SU-DHL-6 (cell line): Measurements from ENCODE around the gene TAGLN.

Experiments
- H2AFZ ChIP-seq: fragments of 200-600 bp; sonication (generic); 2 replicates; pipeline ENCODE4 v1.6.1; 2014; ENCODE audit warnings: low read depth, mild to moderate bottlenecking, moderate library complexity, mixed read lengths, antibody characterized with exemption, low read length; ENCODE audit not compliant: severe bottlenecking
- H3F3A ChIP-seq: fragments of 200-600 bp; shearing (Covaris generic); 2 replicates; pipeline ENCODE4 v1.6.0; 2016; ENCODE audit warnings: antibody characterized with exemption, mild to moderate bottlenecking; ENCODE audit not compliant: insufficient read depth
- H3K27ac ChIP-seq: fragments of 200-600 bp; sonication (generic); 2 replicates; pipeline ENCODE4 v1.5.1; 2016; ENCODE audit warnings: low read depth, mild to moderate bottlenecking, low read length, moderate library complexity, mixed read lengths
- H3K27me3 ChIP-seq: fragments of 200-600 bp; sonication (generic), shearing (Covaris generic); 2 replicates; pipeline ENCODE4 v1.6.0; 2014; ENCODE audit warnings: mild to moderate bottlenecking, low read length
- H3K36me3 ChIP-seq: fragments of 200-600 bp; sonication (generic); 2 replicates; pipeline ENCODE4 v1.6.1; 2014; ENCODE audit warnings: mild to moderate bottlenecking, low read length, mixed read lengths
- H3K4me2 ChIP-seq: fragments of 300-600, 200-600 bp; shearing (Covaris generic), sonication (generic); 2 replicates; pipeline ENCODE4 v1.6.0; 2014; ENCODE audit warnings: low read length, low read depth, mild to moderate bottlenecking; ENCODE audit not compliant: poor library complexity, severe bottlenecking
- H3K4me3 ChIP-seq: fragments of 200-600 bp; sonication (generic); 2 replicates; pipeline ENCODE4 v1.5.1; 2014; ENCODE audit warnings: antibody characterized with exemption, low read length, mild to moderate bottlenecking, mixed read lengths; ENCODE audit not compliant: insufficient read depth, poor library complexity, severe bottlenecking
- H3K79me2 ChIP-seq: fragments of 200-600 bp; sonication (generic); 2 replicates; pipeline ENCODE4 v1.6.1; 2014; ENCODE audit warnings: mild to moderate bottlenecking, low read length, moderate library complexity; ENCODE audit not compliant: insufficient read depth
- H3K9ac ChIP-seq: fragments of 200-600 bp; sonication (generic); 2 replicates; pipeline ENCODE4 v1.7.0; 2014; ENCODE audit warnings: mild to moderate bottlenecking, low read length
- H3K9me2 ChIP-seq: fragments of 200-600 bp; sonication (generic); replicated peaks from 2 replicates; pipeline ENCODE4 v1.6.1; 2014; ENCODE audit warnings: low read length; ENCODE audit not compliant: insufficient read depth
- H3K9me3 ChIP-seq: fragments of 200-600 bp; sonication (generic); 2 replicates; pipeline ENCODE4 v1.6.1; 2014; ENCODE audit warnings: low read length, mixed read lengths; ENCODE audit not compliant: insufficient read depth
- H4K20me1 ChIP-seq: fragments of 200-600 bp; sonication (generic); 2 replicates; pipeline ENCODE4 v1.6.1; 2014; ENCODE audit warnings: low read depth, mild to moderate bottlenecking, antibody characterized with exemption, low read length, moderate library complexity, mixed read lengths
- EZH2phosphoT487 ChIP-seq: fragments of 200-600 bp; sonication (generic), shearing (Covaris generic); conservative IDR thresholded peaks from 2 replicates; pipeline ENCODE4 v1.6.1; 2018; ENCODE audit warnings: mild to moderate bottlenecking, antibody characterized with exemption, low read length, moderate library complexity, mixed read lengths
- TF ChIP-seq, protein P1 (sequence below): fragments of 200-600 bp; sonication (generic); IDR thresholded peaks from one replicate; pipeline ENCODE4 v1.5.1; 2017; ENCODE audit warnings: antibody characterized with exemption, mild to moderate bottlenecking, low read length, moderate library complexity; ENCODE audit not compliant: insufficient read depth, poor library complexity, severe bottlenecking

TAGLN gene

DNA sequence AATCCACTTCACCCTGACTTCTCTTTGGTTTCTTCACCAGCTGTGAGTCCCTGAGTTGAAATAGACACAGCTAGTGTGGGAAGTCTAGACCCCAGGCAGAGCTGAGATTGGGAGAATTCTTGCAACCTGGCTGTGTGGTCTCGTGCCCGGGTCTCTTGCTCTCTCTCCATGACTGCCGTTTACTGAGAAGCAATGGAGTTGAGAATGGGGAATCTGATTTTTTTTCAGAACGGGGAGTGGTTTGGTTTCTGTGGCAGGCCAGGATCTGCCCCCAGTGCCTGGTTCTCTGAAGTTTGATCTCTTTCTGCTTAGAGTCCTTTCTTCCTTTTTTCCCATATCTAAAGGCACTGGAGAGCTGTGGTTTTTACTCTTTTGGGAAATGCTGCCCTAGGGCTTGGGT lies 19.1 kb upstream of the TAGLN start:
- peak overlapping the region; percentile 71 for H3K4me3 ChIP-seq

DNA sequence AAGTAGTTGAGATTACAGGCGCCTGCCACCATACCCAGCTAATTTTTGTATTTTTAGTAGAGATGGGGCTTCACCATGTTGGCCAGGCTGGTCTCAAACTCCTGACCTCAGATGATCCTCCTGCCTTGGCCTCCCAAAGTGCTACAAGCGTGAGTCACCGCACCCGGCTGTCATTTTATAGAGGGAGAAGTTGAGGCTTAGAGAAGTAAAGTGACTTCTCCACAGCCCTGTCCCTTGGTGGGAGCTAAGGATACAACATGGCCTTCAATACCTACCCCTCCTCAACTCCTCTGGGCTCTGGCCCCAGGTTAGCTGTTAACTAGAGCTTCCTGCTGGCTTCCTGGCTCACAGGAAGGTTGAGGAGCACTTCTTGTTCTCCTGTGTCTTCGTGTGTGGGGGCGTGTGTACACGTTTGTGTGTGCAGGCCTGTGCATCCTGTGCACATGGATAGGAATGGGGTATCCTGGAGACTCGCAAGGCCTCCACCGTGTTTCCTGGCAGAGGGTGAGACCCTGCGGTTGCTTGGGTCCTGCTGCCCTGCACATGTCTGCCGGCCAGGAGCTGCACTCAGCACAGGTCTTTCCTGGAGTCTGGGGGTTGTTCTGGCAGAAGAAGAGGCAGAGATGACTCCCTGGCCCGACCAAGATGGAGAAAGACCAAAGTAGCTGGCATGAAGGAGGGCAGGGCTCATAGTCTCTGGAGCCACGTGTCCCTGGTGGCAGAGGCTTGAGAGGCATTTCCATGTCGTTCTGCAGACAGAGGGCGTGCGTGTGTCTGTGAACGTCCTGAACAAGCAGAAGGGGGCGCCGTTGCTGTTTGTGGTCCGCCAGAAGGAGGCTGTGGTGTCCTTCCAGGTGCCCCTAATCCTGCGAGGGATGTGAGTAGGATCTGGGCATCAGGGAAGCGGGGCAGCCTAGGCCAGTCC lies 18.2 kb upstream of the TAGLN start:
- peak overlapping the region; percentile 77 for H3K4me2 ChIP-seq
- TF ChIP-seq, protein P1, sequence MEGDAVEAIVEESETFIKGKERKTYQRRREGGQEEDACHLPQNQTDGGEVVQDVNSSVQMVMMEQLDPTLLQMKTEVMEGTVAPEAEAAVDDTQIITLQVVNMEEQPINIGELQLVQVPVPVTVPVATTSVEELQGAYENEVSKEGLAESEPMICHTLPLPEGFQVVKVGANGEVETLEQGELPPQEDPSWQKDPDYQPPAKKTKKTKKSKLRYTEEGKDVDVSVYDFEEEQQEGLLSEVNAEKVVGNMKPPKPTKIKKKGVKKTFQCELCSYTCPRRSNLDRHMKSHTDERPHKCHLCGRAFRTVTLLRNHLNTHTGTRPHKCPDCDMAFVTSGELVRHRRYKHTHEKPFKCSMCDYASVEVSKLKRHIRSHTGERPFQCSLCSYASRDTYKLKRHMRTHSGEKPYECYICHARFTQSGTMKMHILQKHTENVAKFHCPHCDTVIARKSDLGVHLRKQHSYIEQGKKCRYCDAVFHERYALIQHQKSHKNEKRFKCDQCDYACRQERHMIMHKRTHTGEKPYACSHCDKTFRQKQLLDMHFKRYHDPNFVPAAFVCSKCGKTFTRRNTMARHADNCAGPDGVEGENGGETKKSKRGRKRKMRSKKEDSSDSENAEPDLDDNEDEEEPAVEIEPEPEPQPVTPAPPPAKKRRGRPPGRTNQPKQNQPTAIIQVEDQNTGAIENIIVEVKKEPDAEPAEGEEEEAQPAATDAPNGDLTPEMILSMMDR: peak; percentile 67
- no peak for TF ChIP-seq EZH2phosphoT487
- H3K9ac ChIP-seq: peak overlapping the region; percentile 23; the same call in 1 of the 2 replicates
- no peak overlapping the region for H3K4me3 ChIP-seq
- no peaks in the 10 kb centered on the region for H4K20me1 ChIP-seq
- no peaks in the 10 kb centered on the region for H3K9me2 ChIP-seq
- no peaks in the 10 kb centered on the region for H3K9me3 ChIP-seq
- H3K36me3 ChIP-seq: no peaks in the 10 kb centered on the region
- no peaks in the 10 kb centered on the region for H3K27me3 ChIP-seq
- no peaks in the 10 kb centered on the region for H3K79me2 ChIP-seq
- peak overlapping the region; percentile 95 for H2AFZ ChIP-seq
- H3K27ac ChIP-seq: no peak overlapping the region
- H3F3A ChIP-seq: peaks cover 3% of the 10 kb centered on the region

More for the DNA sequence above, 19.1 kb upstream of the TAGLN start:
- no peaks in the 10 kb centered on the region for H3K79me2 ChIP-seq
- H3K27me3 ChIP-seq: no peaks in the 10 kb centered on the region
- no peaks in the 10 kb centered on the region for H3K36me3 ChIP-seq
- TF ChIP-seq EZH2phosphoT487: no peak
- TF ChIP-seq, protein P1: no peak
- H3F3A ChIP-seq: peaks cover 3% of the 10 kb centered on the region
- no peaks in the 10 kb centered on the region for H3K9me3 ChIP-seq
- H4K20me1 ChIP-seq: no peaks in the 10 kb centered on the region
- H3K27ac ChIP-seq: peak overlapping the region; percentile 36
- H2AFZ ChIP-seq: no peak overlapping the region
- H3K9ac ChIP-seq: peak overlapping the region; percentile 70
- H3K4me2 ChIP-seq: peak overlapping the region; percentile 77
- no peaks in the 10 kb centered on the region for H3K9me2 ChIP-seq

DNA sequence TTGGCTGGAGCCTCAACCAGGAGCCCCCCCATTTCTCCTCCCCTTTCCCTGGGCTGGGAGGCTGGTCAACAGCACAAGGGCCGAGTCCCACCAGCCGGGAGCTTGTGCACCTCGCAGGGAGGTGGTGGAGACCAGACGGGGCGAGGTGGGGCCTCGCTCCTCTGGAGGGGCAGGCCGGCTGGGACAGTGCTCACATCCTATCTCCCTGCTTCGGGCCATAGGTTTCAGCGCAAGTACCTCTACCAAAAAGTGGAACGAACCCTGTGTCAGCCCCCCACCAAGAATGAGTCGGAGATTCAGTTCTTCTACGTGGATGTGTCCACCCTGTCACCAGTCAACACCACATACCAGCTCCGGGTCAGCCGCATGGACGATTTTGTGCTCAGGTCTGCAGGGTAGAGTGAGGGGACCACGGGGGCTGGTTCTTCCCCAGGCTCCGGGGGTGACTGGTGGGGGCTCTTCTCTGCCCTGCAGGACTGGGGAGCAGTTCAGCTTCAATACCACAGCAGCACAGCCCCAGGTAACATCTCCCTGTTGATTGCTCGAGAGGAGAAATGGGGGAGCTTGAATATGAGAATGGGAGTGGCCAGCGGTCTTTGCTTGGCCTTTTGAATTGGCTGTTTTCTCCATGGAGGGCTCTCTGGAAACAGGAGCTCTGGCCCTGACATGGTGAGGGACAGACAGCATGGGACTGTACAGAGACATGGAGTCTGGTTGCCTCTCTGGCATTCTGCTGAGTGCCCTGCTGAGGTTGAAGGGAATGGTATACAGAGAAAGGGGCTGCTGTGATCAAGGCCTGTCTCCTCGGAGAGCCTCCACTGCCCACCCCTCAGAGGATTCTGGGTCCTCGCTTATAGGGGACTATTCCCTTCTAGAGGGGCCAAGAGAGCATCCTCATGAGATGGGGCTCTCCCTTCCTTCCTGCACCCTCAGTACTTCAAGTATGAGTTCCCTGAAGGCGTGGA lies 17.3 kb upstream of the TAGLN start:
- TF ChIP-seq, protein P1: no peak
- TF ChIP-seq EZH2phosphoT487: no peak
- Histone ChIP-seq H3F3A (peaks cover 3% of the 10 kb centered on the region), H3K27me3 (no peaks in the 10 kb centered on the region), H3K9me2 (no peaks in the 10 kb centered on the region), H2AFZ (peak overlapping the region; percentile 95), H3K9me3 (no peaks in the 10 kb centered on the region), H3K9ac (no peak overlapping the region), H3K4me3 (no peak overlapping the region), H3K27ac (no peak overlapping the region), H3K36me3 (no peaks in the 10 kb centered on the region), H4K20me1 (no peaks in the 10 kb centered on the region), H3K79me2 (no peaks in the 10 kb centered on the region), H3K4me2 (no peak overlapping the region)
